ENCODE results near the gene RNF126.
"Not testable (repeated sequence)": the region's sequence is repeated elsewhere in the genome, so short reads cannot be mapped to it uniquely, and the experiment has no call there.

Gene RNF126

DNA sequence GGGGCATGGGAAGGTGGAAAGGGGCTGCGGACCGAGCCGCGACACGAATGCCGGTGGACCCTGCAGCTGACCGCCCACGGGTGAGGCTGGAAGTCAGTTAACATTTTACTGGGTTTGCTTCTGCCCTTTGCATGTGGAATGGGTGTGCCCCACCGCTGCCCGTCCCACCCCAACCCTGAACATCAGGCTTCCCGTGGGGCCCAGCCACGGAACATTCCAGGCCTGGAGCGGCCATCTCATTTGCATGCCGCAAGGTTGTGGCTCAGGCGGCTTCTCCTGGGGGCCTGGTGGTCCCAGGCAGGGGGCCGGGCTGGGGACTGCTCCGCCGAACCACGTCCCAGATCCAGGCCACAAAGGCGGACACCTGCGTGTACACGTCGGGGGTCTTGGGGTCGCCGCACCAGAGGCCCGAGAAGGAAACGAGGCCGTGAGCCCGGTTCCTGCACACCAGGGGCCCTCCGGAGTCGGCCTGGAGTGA, 22.5 kb upstream of the RNF126 start:
- DNase-seq: no peak

DNA sequence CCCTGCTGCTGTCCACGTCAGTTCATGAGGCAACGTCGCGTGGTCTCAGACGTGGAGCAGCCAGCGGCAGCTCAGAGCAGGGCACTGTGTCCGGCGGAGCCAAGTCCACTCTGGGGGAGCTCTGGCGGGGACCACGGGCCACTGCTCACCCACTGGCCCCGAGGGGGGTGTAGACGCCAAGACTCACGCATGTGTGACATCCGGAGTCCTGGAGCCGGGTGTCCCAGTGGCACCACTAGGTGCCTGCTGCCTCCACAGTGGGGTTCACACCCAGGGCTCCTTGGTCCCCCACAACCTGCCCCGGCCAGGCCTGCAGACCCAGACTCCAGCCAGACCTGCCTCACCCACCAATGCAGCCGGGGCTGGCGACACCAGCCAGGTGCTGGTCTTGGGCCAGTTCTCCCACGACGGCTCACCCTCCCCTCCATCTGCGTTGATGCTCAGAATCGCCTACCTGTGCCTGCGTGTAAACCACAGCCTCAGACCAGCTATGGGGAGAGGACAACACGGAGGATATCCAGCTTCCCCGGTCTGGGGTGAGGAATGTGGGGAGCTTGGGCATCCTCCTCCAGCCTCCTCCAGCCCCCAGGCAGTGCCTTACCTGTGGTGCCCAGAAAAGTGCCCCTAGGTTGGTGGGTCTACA, 19.8 kb upstream of the RNF126 start:
- DNase-seq: no peak

DNA sequence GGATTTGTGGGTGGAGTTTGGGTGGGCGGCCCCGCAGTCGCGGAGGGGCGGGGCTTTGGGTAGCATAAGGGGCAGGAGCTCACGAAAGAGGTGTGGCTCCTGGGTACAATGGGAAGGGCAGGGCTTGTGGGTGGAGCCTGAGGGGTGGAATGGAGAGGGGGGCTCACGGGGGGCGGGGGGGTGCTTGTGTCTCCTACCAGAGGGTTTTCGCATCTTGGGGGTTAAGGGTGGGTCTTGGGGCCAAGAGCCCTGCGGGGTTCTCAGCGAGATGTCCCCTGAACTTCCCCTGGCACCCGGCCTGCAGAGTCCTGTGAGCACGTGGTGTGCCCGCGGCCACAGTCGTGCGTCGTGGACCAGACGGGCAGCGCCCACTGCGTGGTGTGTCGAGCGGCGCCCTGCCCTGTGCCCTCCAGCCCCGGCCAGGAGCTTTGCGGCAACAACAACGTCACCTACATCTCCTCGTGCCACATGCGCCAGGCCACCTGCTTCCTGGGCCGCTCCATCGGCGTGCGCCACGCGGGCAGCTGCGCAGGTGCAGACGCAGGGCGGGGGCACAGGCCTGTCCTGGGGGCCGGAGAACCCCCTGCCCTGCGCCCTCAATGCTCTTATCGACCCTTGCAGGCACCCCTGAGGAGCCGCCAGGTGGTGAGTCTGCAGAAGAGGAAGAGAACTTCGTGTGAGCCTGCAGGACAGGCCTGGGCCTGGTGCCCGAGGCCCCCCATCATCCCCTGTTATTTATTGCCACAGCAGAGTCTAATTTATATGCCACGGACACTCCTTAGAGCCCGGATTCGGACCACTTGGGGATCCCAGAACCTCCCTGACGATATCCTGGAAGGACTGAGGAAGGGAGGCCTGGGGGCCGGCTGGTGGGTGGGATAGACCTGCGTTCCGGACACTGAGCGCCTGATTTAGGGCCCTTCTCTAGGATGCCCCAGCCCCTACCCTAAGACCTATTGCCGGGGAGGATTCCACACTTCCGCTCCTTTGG, 18.3 kb upstream of the RNF126 start:
- DNase-seq: peak; percentile 82 to 87

DNA sequence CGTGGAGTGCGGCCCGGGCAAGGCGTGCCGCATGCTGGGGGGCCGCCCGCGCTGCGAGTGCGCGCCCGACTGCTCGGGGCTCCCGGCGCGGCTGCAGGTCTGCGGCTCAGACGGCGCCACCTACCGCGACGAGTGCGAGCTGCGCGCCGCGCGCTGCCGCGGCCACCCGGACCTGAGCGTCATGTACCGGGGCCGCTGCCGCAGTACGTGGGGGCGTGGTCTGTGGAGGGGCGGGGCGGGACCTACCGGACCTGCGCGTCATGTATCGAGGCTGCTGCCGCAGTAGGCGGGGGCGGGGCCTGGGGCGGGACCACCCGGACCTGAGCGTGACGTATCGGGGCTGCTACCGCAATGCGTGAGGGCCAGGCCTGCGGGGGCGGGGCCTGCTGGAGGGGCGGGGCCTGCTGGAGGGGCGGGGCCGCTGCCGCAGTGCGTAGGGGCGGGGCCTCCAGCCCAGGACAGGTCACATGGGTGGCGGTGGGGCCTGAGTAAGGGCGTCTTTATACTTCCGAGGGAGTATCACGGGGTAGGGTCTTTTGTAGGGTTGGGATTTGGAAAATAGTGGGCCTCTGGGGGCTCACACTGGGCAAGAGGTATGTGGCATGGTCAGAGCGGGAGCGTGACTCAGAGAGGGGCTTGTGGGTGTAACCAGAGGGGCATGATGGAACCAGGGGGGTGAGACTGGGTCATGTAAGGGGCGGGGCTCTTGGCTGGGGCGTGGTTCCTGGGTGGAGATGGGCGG, 17.4 kb upstream of the RNF126 start:
- peak; percentile 94 for DNase-seq

DNA sequence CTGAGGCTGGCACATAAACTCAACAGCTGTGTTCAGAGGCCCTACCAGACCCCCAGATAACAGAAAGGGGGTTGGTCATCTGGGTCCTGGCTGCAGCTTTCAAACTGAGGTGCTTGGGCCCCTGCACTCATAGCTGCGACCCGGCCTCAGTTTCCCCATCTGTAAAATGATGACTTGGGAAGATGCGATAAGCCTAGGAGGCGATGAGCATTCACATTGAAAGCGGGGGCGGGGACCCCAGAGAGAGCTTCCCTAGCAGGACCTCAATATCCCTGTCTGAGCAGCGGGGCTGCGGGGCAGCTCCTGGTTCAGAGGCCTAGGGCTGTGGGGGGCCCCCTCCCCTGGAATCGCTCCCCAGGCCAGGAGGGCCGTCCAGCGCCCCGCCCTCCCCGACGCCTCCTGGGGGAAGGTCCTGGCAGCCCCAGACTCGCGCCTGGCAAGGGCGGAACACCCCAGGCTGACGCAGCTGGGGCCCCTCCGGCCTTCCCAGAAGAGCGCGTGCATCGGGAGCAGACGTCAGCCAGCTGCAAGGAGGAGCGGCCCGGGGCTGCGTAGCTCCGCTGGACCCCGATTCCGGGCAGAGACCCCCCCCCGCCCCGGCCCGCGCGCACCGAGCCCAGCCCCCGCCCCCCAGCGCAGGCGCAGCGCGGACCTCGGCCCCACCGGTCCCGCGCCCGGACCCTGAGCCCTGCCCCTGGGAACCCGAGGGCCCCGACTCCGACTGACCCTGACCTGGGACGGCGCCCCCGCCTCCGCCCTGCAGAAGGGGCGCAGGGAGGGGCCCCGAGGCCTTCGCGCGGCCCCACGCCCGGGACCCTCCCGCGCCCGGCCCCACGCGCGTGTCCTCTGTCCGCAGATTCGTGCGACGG, 16.6 kb upstream of the RNF126 start:
- no peak for DNase-seq

DNA sequence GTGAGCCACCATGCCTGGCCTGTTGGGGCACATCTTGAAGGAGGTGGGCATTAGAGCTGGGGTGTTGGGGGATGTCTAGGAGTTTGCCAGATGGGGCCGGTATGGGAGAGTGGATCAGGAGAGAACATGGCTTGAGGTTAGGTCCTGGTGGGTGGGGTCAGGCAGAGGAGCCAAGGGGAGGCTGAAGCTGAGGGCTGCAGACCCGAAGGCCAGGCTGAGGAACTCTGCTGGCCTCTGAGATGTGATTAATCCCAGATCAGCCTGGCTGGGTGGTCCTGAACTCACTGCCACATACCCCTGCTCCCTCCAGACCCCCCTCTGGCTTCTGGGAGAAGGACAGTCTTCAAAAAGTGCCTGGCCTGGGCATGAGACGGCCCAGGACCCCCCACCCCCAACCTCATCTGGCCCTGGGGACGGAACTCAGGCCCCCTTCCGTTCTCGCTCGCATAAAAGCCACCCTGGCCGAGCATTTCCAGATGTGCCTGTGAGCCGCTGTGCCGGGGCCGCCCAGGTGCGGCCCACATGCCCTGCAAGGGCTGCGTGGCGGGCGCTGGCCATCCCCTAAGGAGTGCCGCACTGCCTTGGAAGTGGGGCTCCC, 15.9 kb upstream of the RNF126 start:
- DNase-seq: no peak

DNA sequence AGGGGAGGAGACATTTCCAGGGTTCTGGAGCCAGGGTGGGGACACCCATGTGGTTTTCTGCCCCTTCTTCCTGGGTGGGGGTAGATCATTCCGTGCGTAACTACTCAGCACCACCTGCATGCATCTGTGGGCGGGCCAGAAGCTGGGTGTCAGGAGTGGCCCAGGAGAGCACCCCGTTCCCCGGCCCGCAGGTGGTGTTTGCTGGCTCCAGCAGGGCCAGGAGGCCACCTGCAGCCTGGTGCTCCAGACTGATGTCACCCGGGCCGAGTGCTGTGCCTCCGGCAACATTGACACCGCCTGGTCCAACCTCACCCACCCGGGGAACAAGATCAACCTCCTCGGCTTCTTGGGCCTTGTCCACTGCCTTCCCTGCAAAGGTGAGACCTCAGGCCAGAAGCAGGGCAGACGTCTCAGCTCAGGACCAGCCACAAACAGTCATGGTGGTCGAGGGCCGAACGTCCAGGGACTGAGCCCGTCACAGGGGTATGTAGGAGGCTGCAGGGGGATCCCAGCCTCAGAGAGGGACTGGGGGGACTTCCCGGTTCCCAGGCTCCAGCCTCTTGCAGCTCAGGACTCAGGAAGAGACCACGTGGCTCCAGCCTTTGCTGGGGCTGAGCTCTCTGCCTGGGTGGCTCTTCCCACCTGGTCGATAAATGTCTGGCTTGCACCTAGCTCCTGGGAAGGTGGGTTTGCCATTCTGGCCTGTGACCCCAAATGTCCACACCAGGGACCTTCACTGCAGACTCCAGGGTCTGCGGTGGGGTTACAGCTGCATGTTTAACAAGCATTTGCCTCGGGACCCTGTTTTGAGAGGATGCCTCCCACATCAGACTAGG, 14.8 kb upstream of the RNF126 start:
- no peak for DNase-seq

DNA sequence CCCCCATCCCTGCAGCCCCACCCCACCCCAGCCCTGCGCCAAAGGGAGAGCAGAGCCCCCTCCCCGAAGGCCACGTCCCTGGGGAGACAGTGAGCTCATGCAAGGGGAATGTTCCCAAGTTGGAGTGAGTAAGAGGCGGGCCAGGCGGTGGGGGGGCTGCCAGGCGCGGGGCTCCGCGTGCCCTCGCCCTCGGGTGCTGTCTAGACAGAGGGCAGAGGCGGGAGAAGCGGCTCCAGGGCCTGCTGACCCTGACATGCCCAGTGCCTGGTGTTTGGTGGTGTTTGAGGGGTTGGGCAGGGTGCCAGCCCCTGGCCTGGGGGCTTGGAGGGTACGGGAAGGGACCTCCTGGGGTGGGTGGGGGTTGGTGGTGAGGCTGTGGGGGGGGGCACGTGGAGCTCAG, 14.2 kb upstream of the RNF126 start:
- DNase-seq: no peak

DNA sequence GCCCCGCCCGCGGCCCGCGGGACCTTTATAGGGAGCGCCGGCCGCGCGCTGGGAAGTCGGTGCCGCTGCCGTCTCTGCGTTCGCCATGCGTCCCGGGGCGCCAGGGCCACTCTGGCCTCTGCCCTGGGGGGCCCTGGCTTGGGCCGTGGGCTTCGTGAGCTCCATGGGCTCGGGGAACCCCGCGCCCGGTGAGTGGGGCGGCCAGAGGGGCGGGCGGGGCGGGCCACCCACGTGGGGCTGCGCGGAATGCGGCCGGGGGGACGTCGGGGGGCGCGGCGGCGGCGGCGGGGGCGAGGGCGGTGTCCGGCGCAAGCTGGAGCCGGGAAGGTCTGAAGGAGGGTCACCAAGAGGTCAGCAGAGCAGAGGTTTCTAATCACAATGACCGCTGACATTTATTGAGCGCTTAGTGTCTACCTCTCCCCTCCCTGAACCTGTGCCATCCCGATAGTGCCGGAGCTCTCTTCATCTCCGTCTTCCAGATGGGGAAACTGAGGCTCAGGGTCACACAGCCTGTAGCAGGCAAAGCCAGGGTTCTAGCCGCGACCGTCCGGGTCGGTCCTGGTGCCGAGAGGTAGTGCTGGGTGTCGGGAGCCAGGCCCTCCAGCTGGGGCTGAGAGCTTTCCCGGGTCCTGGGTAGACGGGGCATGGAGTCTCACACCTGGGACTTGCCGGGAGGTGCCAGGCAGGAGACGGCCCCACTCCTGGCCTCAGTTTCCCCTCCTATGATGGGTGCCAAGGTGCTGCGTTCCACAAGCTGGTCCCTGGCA, 13.5 kb upstream of the RNF126 start, which contains the start of gene FSTL3:
TSS of gene FSTL3 (plus strand) at position 54 of the 767 bp plus-strand sequence. CDS start at position 86, 32 bp downstream.
- DNase-seq: no peak

DNA sequence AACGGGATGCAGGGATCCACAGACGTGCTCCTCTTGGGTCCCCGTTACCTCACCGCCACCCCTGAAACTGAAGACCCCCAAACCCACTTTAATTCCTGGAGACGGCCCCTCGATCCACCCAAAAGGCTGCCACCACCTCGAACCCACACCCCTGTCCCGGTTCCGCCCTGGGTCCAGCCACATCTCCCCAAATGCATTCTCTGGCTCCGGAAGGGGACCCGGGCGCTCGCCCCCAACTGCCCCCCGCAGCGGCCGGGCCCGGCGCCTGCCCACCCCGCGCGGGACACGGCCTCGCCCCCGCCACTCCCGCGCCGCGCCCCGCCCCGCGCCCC, 13.0 kb upstream of the RNF126 start:
- DNase-seq: no peak

DNA sequence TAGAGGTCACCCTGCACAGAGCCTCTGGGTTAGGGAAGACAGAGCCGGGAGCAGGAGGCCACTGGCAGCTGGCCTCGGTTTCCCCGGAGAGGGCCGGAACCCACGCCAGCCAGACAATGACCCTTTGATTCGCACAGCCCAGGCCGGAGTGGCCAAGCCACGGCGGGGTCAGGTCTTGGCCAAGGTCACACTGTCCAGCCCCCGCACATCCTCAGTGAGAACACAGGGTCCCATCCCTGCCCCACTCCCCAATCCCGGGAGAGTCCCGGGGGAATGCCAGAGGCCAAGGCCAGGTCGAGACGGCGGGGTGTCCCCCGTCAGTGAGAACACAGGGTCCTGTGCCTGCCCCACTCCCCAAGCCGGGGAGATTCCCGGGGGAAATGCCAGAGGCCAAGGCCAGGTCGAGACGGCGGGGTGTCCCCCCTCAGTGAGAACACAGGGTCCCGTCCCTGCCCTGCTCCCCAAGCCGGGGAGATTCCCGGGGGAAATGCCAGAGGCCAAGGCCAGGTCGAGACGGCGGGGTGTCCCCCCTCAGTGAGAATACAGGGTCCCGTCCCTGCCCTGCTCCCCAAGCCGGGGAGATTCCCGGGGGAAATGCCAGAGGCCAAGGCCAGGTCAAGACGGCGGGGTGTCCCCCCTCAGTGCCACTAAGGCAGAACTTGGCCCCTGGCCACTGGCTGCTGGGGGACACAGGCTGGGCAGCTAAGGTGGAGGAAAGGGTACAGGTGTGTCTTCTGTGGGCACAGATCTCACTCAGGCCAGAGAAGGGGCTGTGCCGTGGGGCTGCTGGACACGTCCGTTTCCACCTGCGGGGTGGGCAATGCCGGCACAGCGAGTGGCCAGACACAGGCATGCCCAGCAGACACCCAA, 11.5 kb upstream of the RNF126 start:
- no peak for DNase-seq

DNA sequence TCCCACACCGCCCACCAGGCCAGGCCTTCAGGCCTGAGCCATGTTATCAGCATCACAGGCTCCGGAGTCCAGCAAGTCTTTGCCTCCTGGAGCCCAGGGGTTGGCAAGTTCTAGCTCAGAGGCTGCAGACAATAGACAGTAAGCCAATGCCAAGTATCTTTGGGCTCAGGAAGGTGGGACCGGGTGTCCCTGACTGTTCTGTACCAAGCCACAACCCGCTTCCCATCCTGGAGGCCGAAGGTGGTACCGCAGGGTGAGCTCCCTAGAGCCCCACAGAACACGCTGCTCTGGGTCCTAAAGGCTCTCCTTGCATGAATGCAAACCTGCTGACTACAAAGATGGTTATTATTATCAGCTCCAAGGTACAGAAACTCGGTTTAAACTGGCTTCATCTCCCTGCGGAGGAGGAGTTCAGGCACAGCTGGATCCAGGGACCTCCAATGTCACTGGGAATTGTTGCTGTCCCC, 7.6 kb upstream of the RNF126 start:
- DNase-seq: no peak

DNA sequence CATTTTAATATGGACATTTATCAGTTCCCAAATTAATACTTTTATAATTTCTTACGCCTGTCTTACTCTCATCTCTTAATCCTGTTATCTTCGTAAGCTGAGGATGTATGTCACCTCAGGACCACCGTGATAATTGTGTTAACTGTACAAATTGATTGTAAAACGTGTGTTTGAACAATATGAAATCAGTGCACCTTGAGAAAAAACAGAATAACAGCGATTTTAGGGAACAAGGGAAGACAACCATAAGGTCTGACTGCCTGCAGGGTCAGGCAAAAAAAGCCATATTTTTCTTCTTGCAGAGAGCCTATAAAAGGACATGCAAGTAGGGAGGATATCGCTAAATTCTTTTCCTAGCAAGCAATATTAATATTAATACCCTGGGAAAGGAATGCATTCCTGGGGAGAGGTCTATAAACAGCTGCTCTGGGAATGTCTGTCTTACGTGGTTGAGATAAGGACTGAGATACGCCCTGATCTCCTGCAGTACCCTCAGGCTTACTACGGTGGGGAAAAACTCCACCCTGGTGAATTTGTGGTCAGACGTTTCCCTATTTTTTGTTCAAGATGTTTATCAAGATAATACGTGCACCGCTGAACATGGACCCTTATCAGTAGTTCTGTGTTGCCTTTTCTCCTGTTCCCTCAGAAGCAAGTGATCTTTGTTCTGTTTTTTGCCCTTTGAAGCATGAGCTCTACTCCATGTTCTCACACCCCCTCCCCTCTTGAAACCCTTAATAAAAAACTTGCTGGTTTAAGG, 5.8 kb upstream of the RNF126 start:
- not testable (repeated sequence) for DNase-seq

DNA sequence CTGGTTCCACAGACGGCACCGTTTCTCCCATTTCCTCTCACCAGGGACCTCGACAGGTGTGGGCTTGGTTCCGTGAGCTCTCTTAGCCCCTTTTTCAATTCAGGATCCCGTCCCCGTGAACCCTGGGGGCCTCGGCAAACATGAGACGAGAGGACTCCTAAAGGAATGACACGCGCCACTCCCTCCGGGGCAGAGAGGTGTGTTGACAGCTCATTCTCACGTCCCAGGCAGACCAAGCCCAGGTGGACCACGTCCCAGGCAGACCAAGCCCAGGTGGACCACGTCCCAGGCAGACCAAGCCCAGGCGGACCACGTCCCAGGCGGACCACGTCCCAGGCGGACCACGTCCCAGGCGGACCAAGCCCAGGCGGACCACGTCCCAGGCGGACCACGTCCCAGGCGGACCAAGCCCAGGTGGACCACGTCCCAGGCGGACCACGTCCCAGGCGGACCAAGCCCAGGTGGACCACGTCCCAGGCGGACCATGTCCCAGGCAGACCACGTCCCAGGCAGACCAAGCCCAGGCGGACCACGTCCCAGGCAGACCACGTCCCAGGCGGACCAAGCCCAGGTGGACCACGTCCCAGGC, 4.1 kb upstream of the RNF126 start:
- DNase-seq: not testable (repeated sequence)

DNA sequence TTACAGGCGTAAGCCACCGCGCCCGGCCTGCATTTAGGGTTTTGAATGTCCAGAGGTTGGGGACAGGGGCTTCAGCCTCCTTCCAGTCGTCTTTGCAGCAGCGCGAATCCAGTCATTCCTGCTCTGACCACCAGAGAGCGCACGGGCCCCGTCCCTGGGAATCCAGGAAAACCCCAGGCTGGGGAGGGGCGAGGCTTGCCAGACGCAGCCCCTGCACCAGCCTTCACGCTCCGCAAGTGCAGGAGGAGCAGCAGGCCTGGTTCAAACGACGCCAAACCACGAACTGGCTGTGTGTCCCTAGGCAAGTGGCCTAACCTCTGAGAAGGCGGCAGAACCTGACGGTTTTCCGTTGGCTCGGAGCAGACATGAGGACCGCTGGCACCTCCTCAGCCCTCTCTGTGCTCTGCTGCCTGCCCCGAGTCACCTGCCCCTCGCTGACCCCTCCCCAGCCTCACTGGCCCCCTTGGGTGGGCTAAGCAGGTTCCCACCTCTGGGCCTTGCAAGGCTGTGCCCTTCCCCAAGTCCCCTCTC, 2.0 kb upstream of the RNF126 start:
- peak; percentile 54 to 69 for DNase-seq

DNA sequence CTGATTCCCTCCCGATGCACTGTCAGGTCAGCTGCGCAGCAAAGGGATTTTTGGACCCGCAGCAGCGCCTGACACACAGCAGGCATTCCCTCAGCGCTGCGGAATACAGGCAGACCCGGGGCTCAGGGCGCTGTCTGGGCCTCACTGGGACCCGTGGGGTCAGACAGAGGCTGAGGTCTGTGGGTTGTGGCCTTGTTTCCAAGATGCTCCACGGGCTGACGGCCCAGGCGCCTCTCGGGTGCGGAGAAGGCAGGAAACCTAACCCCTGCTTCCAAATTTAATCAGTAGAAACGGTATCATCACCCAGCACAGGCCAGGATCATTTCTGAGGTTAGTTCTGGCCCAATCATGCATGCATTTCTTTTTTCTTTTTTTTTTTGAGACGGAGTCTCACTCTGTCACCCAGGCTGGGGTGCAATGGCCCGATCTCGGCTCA, 686 bp upstream of the RNF126 start:
- no peak for DNase-seq

DNA sequence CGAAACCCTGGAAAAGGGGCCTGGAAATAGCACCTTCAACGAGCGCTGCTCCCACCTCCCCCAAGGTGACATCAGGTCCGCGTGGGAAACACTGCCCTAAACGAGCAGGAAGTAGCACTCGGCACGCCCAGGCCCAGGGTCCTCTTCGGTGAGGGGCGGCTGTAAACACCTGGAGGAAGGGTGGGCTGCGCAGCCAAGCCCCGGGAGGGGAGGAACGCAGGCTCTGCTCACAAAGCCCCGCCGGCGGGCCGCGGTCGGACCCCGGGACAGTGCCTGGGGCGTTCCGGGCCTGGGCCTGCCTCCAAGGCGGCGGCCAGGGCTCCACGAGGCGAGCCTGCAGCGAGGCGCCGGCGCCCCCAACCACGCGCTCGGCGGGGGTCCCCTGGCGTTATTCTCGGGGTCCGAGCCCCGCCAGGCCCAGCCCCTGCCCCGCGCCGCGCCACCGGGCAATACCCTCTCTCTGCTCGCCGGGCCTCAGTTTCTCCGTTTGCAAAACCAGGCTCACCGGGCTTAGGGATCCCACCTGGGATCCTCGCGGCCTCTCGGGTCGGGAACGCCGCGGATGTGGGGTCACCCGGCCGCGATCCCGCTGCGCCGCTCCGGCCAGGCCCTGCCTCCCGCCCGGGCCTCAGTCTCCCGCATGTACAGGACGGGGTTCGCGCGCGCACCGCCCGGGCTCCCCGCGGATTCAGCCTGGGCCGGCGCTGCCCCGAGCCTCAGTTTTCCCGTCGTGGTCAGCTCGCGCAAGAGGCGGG, 630 bp downstream of the RNF126 start:
- DNase-seq: peak; percentile 11 to 43

All from AML-193 (cell line).